GM19328 (cell line): Measurements from ENCODE around the gene MICU1.
"Not testable (repeated sequence)": the region's sequence is repeated elsewhere in the genome, so short reads cannot be mapped to it uniquely, and the experiment has no call there.

Source experiments
- ATAC-seq: cut with Tn5 transposase; IDR thresholded peaks from one replicate; pipeline ENCODE4 v1.9.1; 2021; ENCODE audit warnings: mild to moderate bottlenecking, moderate library complexity; ENCODE audit not compliant: unreplicated experiment

The MICU1 gene

DNA sequence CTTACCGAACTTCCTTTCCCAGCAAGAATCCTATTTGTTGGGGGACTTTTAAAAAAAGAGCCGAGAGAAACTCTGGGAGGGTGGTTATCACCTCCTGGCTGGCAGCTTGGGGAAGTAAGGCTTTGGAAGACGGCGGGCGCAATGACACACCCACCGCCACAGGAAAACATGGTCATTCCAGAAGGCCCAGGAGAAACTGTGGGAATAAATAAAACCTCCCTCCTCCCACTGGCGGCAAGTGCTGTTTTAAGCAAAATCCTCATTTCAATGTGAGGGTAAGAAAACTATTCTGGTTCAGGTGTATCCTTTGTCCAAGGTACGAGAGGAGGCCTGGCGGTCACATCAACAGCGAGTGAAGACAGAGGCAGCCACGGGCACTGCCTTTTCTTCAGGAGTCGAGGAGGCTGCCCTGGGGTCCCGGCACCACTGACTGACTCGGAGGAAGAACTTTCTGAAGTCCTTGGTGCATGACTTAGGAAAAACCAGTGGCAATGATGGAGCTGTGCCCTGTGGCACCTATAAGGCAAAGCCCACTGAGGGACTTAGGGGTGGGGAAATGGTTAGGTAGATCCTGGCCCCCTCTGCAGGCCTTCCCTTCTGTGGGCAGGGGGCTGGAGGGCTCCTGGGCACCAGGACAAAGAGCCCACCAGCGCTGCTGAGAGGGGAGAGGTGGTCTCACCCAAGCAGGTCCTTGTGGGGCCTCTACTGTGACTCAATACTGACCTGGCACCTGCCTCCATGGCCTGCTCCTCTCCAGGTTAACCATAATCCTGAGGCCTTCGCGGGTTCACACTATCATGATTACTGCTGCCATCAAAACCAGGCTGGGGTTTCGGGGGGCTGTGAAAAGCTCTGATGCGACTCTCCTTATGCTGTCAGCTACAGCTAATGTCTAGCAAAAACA is 292.5 kb downstream of the MICU1 start:
- ATAC-seq = no peak

DNA sequence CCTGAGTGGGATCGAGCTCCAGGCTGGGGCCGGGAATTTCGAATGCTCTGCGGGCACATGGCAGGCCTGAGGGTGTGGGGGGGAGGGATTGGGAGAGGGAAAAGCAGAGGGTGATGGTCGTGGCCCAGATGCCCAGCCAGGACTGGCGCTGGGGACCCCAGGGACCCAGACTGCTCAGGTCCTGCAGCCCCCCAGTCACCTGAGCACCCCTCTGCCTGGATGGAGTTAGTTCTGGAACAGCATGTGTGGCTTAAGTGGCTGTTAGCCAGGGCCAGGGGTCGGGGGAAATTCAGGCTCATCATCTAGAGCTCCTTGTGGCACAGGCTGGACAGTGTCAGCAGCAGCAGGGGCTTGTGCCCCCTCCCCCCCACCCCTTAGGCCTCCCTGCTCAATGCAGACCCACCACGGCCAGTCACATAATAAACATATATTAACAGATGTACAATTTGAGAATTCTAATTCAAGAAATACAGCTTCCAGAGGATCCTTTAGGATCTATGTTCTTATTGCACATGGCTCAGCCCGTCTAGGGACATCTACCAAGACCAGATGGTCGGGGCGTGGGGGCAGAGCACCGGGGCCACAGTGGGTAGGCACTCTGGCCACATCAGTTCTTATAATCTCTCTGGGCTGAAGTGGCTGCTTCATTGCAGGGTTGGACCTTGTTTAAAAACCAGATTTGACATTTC is 293.3 kb downstream of the MICU1 start:
- ATAC-seq = no peak

DNA sequence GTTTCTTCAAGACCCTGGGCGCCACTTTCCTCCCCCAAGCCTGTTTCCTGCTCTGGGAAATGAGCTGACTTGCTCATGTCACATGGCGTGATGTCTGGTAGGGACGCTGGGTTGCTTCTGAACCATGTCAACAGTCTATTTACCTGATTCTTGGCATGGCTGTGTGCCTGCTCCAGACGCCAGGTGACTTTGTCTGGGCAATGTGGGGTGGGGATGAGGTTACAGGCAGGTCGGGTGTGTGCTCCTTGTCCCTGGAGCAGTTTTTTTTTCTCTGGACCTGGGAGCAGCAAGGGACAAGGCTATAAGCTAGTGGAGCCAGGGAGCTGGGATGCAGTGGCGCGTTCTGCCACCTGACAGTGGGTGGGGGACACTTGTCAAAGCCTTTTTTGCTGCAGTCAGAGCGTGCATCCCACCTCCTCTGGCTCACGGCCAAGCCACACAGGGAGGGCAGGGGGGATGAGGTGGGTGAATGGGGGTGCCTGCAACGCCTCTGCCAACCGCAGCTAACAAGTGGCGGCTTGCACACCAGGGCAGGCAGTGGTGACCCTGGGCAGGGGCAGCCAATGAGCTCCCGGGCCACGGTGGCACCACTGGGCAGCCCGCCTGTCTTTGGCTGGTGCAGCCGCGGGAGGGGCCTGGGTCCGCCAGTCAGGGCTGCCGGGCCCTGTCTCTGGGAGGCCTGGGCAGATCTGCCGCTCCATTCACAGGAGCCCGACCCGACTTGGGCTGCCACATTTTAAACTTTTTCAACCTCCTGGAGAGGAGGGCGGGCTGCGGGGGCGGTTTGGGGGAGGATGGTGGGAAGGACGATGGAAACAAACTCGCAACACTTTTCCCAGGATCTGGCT is 294.1 kb downstream of the MICU1 start:
- peak; percentile 41 for ATAC-seq

DNA sequence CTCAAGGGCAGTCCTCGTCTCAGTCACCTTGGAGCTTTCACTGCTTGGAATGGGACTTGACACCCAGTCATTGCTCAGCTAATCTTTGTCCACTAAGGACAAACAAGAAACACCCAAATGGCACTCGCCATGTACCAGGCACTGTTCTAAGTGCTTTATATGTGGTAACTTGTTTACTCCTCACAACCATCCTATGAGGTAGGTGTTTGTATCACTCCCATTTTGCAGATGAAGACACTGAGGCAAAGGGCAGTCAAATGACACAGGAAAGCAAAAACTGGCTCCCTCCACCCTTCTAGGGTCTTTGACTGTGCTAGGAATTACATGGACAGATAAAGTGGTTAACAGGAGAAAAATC is 295.8 kb downstream of the MICU1 start:
- no peak for ATAC-seq

DNA sequence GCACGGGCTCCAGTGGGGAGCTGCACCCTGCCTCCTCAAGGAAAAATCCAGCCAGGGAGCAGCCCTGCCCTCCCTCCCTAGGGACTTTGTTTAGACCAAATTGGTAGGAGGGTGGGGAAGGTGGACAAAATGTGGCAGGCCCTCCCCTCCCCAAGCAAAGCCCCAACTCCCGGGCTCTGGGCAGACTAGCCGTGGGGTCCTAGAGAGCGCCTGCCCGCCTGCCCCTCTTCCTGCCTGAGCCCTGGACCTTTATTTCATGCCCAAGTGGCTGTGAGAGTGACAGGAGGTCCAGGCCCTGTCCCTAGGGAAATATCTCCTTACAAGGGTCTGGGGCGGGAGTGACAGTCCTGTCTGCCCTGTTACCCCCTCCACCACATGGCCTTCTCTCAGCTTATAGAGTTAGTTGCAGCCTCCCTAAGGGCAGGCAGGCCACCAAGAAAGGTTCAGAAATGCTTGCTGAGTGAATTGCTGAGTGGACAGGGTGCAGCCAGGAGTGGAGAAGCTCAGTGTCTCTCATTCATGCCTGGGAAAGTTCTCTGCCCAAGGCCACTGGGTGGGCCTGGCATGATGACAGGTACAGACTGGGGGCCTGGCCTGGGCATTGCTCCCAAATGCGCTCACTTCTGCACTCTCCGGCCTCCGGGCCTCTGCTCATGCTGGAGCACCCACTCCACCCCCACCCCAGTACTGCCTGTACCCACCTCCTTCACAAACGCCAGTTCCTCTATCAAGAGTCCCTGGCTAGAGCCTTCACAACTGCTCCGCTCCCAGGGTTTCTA is 296.4 kb downstream of the MICU1 start:
- no peak for ATAC-seq

DNA sequence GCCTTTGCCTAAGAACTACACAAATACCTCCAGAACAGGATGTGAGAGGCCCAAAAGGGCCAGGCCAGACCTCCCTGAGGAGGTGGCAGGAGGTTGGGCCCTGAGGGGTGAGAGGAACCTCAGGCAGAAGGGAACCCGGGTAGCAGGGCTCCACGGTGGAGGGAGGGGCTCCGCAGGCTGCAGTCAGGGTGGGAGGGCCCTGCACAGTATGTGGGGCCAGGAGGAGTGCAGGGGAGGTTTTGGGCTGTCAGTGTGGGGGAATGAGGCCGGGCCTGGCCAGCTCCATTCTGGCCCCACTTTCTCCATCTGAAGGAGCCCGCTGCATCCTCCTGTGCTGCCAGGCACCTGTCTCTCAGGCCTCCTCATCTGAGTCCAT is 297.1 kb downstream of the MICU1 start:
- no peak for ATAC-seq

DNA sequence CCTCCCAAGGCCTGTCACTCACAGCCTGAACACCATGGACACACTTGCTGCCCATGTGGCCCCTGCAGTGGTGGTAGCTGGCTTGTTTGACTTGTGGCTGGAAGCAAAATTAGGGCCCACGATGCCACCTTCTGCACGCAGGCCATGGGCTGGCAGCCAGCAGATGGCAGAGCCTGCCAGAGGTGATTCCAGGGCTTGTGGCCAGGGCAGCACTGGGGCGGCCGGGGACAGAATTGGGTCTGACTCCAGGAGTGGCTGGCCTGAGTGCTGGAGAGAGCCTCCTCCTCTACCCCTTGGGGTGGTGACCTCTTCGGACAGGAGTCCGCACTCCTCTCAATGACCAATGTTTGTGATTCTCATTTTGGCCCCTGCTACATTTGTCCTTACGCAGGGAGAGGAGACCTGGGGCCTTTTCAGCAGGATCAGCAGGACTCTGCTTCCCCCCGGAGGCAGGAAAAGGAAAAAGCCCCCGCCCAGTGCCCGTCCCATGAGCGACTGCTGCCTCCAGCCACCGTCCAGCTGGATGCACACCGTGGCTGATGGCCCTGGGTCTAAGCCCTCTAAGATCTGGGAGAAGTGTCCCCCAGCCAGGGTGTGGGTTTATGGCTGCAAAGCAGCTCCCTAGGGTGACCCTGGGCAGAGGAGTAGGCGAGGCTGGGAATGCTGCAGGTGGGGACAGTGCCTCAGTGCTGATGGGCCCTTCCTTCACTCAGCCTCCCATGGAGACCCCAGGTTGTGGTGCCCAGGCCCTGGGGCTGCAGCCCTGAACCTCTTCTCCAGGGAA is 297.6 kb downstream of the MICU1 start:
- no peak for ATAC-seq

DNA sequence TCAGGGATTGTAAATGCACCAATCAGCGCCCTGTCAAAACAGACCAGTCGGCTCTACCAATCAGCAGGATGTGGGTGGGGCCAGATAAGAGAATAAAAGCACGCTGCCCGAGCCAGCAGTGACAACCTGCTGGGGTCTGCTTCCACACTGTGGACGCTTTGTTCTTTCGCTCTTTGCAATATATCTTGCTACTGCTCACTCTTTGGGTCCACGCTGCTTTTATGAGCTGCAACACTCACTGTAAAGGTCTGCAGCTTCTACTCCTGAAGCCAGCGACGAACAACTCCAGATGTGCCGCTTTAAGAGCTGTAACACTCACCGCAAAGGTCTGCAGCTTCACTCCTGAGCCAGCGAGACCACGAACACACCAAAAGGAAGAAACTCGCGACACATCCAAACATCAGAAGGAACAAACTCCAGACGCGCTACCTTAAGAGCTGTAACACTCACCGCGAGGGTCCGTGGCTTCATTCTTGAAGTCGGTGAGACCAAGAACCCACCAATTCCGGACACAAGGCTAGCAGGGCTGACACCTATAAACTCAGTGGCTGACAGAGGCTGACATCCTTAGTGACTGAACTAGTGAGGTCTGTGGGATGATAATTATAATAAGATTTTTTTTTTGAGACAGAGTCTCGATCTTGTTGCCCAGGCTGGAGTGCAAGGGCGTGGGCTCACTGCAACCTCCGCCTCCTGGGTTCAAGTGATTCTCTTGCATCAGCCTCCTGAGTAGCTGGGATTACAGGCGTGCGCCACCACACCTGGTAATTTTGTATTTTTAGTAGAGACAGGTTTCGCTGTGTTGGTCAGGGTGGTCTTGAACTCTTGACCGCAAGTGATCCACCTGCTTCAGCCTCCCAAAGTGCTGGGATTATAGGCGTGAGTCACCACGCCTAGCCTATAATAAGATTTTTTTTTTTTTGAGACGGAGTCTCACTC is 298.9 kb downstream of the MICU1 start:
- not testable (repeated sequence) for ATAC-seq

DNA sequence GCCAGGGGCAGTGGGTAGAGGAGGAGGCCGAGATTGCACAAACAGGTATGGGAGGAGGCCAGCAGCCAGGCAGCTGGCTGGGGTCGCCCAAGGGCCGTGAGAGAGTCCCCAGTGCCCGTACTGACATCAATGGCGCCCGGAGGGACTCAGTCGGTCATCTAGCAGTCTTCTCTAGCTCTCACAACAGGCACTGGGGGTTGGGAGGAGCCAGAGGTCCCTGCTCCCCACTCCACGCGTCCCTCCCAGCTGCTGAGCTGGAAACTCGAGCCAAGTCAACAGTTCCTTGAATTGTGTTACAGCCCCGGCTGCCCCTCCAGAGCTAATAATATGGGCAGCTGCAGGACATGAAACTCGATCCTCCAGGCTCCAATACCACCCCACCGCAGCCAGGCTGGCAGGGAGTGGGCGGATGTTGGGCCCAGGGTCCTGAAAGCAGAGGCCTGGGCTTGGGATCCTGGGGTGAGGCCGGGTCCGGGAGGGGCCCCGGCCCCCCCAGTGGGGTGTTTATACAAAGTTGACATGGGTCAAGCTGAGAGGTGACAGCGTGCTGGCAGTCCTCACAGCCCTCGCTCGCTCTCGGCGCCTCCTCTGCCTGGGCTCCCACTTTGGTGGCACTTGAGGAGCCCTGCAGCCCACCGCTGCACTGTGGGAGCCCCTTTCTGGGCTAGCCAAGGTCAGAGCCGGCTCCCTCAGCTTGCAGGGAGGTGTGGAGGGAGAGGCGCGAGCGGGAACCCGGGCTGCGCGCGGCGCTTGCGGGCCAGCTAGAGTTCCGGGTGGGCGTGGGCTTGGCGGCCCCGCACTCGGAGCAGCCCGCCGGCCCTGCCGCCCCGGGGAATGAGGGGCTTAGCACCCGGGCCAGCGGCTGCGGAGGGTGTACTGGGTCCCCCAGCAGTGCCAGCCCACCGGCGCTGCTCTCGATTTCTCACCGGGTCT is 300.4 kb downstream of the MICU1 start:
- ATAC-seq = not testable (repeated sequence)

DNA sequence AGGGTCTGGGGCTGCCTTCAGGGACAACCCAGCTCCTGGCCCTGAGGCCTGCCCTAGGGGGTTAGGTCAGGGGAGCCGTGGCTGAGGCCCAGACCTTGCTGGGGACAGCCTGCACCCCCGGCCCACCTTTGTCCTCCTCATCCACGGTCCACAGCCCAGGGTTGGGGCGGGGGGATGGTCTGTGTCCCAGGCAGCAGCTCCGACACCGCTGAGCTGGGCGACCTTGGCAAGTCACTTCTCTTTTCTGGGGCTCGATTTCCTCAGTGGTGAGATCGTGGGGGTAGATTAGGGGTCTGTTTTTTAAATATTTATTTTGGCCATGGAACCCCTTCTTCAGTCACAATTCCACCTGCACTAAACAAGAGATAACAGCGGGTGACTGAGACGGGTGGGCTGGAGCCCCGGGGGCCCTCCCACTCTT is 302.1 kb downstream of the MICU1 start:
- ATAC-seq = no peak

DNA sequence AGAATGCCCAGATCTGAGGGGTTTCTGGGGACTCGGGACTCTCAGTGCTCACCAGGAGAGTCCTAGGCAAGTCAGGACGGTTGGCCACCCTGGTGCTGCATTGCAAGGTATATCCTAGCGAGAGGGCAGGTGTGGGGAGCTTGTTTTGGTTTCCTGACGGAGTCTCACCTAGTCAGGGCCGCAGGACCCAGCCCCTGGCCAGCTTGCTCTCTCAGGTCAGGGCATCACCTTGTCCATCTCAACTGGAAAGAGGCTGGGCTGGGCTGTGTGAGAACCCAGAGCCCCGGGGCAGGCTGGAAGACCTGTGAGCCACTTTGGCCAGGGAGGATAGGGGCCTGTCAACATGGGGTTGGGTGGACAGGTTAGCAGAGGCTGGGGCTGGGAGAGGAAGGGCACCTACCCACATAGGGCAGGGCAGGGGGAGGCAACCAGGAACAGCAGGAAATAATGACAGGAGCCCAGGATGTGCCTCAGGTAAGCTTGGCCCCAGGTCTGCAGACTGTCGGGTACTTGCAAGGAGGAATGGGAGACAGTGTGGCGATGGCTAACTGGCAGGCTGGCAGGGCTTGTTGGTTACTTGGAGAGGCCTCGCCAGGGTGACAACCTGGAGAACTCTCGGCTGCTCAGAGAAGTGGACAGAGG is 302.6 kb downstream of the MICU1 start:
- no peak for ATAC-seq

DNA sequence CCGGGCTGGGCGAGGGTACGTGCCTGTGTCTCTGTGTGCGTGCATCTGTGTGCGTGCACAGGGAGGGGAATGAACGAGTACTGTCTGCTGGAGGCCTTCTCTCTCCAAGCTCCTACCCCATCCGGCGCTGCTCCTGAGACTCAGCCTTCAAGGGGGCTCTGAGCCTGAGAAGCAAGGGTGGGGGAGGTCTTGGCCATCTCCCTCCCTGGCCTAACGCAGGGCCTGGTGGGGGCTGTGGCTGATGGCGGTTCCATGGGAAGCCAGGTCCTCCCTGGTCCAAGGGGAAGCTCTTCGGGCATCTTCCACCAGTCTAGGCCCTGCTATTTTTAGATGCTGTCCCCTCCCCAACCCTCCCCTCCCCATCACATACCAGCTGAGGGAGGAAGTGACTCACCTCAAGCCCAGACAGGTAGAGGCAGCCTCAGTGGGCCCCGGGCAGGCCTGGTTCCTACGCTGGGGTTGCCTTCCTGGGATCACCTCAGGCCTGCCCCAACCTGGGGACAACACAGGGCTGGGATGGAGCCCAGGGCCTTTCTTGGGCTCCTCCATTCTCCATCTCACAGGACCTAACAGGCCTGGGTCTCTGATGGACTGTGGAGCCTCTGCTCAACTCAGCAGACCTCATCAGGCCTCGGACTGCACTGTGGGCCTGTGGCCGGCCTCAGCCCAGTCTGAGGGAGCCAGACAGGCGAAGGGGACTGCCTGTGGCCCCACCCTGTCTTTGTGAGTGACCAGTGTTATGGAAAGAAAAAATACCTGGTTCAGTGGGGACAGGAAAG is 303.4 kb downstream of the MICU1 start:
- ATAC-seq = no peak

DNA sequence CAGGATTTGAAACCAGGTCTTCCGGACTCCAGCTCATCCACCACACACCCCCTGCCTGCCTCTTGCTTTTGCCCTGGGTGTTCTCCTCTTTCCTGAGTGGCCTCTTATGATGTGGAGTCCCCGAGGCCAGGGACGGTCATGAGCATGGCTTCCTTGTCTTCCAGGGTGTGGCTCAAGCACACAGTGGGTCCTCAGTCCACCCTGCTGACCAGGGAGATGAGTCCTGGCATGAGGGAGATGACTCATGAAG is 303.9 kb downstream of the MICU1 start:
- ATAC-seq = no peak

DNA sequence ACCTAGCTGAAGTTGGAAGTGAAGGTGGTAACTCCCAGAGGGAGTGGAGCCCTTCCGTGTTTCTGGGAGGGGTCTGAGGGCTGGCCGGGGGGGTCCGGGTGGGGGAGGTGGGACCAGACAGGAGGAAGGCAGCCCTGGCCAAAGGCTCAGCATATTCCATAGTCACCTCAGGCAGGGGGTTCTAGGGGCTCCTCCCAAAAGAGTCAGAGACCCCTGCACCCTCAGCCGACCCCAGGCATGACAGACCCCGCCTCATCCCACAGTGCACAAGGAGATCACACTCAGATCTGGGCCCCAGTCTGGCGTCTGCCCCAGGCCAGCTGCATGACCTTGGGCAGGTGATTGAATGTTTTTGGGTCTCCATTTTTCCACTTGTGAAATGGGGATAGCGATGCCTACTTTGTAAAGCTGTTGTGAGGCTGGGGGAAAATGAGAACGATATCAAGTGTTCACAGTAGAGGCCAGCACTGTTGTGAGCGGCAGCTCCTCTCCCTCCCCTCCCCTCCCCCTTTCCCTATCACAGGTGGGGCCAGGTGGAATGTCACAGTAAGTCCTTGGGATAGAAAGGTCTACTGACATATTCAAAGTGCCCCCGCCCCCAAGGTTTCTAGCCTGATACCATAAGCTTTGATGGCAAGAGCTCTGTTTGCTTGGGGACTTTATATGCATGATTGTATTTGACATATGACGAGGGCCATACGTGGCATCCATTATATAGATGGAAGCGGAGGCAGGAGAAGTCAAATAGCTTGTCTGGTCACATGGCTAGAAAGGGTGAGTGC is 304.4 kb downstream of the MICU1 start:
- no peak for ATAC-seq

DNA sequence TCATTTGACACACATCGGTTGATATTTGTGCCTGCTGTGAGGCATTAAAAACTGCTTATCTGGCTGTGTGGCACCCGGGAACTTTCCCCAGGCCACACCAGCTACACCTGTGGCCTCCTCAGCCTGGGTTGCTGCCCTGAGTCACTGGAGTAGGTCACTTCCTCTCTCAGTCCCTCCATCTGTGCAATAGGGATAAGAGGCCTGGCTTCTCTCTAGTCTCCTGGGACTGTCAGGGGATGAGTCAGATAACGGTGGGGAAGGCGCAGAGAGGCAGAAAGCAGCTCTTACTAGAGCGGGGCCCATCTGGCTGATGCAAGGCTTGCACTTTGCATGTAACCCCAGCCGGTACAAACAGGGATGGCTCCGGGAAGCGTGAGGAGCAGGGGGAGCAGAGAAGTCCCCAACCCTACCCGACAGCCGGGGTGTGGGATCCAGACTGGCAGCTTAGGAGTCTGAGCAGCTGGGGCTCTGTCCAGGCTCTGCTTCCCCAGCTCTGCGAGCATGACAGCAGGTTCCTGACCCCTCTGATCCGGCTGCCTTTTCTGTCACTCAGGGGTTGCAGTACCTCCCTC is 305.1 kb downstream of the MICU1 start:
- peak; percentile 48 for ATAC-seq
